ENCODE measurements around the gene CHCHD10.

CHCHD10 gene

DNA sequence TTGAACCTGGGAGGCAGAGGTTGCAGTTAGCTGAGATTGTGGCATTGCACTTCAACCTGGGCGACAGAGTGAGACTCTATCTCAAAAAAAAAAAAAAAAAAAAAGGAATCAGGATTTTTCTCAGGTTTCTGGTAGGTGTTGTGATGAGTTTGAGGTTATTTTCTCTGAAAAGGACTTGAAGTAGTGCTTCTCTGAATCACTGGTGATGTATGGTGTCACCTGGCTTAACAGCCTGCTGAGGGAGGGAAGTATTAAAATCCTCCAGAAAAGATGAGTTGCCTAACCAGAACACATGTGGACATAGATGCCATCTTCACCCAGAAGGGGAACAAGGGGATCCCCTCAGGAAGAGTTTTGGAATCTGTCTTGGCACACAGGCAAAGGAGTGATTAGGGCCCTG lies 39.1 kb upstream of the CHCHD10 start:
- Mint-ChIP-seq H3K4me1 (peaks cover 9% of the 10 kb centered on the region), H3K27me3 (ENCODE audit: low read depth) (no peaks in the 10 kb centered on the region), H3K27ac (no peak overlapping the region), H3K9me3 (no peaks in the 10 kb centered on the region), H3K4me3 (no peak overlapping the region), H3K36me3 (ENCODE audit: low read depth) (peaks cover 71% of the 10 kb centered on the region)
- TF ChIP-seq, protein P1, sequence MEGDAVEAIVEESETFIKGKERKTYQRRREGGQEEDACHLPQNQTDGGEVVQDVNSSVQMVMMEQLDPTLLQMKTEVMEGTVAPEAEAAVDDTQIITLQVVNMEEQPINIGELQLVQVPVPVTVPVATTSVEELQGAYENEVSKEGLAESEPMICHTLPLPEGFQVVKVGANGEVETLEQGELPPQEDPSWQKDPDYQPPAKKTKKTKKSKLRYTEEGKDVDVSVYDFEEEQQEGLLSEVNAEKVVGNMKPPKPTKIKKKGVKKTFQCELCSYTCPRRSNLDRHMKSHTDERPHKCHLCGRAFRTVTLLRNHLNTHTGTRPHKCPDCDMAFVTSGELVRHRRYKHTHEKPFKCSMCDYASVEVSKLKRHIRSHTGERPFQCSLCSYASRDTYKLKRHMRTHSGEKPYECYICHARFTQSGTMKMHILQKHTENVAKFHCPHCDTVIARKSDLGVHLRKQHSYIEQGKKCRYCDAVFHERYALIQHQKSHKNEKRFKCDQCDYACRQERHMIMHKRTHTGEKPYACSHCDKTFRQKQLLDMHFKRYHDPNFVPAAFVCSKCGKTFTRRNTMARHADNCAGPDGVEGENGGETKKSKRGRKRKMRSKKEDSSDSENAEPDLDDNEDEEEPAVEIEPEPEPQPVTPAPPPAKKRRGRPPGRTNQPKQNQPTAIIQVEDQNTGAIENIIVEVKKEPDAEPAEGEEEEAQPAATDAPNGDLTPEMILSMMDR (IDR thresholded peaks at IDR 0.05; ENCODE audit: unreplicated experiment in 3 of 3) = no peak

DNA sequence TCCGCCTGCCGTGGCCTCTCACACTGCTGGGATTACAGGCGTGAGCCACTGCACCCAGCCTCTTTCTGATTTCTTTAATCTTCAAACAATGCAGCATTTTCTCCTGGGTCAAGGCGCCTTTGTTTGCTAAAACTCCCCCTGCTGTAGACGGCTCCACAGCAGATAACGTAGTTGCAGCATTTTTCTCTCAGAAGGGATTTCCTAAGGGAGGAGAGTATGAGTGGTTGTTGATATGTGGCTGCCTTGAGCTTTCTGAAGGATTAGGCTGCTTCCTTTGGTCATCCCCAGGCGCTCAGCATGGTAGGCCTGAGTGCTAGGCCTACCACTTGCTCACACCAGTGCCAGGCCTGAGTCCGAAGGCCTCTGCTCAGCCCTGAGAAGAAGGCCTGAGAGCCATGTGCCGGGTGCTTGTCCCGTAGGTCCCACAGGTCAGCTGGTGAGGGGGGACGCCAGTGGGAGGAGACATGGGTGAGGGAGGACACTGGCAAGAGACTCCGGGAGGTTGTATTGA lies 37.1 kb upstream of the CHCHD10 start:
- Mint-ChIP-seq H3K36me3 (ENCODE audit: low read depth) (peaks cover 74% of the 10 kb centered on the region), H3K9me3 (no peaks in the 10 kb centered on the region), H3K27me3 (ENCODE audit: low read depth) (no peaks in the 10 kb centered on the region), H3K27ac (no peak overlapping the region), H3K4me1 (peaks cover 9% of the 10 kb centered on the region), H3K4me3 (no peak overlapping the region)
- TF ChIP-seq, protein P1 (IDR thresholded peaks at IDR 0.05; ENCODE audit: unreplicated experiment in 3 of 3) = no peak

DNA sequence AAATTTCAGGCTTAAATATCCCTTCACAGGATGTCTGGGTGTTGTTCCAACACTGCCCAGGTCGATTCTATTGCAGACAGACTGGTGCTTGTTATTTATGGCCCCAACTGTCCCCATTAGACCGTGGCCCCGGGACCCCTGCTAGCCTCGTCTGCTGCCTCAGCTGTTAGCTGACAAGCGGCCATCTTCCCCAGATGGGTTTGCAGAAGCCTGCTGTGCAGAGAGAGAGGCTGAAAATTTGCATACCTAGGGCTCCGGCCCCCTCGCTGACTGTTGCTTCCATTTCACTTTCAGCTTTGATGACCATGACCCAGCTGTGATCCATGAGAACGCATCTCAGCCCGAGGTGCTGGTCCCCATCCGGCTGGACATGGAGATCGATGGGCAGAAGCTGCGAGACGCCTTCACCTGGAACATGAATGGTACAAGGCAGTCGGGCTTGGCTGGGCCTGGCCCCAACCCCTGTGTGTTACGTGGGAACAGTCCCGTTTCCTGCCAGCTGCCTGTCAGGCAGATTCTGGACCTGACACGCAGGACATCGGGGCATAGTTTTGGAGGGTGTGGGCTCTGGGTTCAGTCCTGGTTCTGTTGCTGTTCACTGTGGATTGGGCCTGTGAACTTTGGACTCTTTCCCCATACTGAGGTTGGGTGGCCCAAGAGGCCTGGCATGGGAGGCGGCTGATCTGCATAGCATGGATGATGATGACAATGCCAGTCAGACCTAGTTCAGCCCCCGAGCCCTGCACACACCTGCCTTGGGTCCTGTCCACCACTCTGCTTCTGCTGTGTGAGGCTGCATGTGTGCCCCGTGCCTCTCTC lies 35.4 kb upstream of the CHCHD10 start:
- Mint-ChIP-seq H3K27me3 (ENCODE audit: low read depth) (no peaks in the 10 kb centered on the region), H3K27ac (peak overlapping the region; percentile 49 to 73 (median 63)), H3K4me1 (peaks cover 9% of the 10 kb centered on the region), H3K36me3 (ENCODE audit: low read depth) (peaks cover 86% of the 10 kb centered on the region), H3K9me3 (no peaks in the 10 kb centered on the region), H3K4me3 (peak overlapping the region in 1 of 3 experiments; percentile 19)
- TF ChIP-seq, protein P1 (IDR thresholded peaks at IDR 0.05; ENCODE audit: unreplicated experiment in 3 of 3) = no peak

DNA sequence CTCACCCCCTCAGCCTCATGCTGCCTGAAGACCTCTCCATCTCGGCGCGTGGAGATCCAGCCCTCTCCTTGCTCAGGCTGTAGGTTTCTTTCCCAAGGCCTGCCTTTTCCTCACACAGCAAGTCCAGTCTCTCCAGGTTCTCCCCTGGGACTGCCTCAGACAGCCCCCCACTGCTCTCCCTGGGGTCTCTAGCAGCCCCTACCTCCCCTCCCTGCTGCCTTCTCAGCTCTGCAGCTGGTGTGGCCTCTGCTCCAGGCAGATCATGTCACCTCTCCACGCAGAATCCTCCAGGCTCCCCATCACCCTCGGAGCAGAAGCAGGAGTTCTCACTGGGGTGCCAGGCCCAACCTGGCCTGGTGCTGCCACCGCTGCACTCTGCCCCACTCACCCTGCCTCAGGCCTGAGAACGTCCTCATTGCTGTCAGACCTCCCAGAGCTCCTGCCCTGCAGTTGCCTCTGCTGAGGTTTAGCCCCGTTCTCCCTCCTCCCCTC lies 34.2 kb upstream of the CHCHD10 start:
- Mint-ChIP-seq H3K27me3 (ENCODE audit: low read depth) (no peaks in the 10 kb centered on the region), H3K4me1 (peaks cover 9% of the 10 kb centered on the region), H3K27ac (no peak overlapping the region), H3K36me3 (ENCODE audit: low read depth) (peaks cover 84% of the 10 kb centered on the region), H3K4me3 (no peak overlapping the region), H3K9me3 (no peaks in the 10 kb centered on the region)
- TF ChIP-seq, protein P1 (IDR thresholded peaks at IDR 0.05; ENCODE audit: unreplicated experiment in 3 of 3) = no peak

DNA sequence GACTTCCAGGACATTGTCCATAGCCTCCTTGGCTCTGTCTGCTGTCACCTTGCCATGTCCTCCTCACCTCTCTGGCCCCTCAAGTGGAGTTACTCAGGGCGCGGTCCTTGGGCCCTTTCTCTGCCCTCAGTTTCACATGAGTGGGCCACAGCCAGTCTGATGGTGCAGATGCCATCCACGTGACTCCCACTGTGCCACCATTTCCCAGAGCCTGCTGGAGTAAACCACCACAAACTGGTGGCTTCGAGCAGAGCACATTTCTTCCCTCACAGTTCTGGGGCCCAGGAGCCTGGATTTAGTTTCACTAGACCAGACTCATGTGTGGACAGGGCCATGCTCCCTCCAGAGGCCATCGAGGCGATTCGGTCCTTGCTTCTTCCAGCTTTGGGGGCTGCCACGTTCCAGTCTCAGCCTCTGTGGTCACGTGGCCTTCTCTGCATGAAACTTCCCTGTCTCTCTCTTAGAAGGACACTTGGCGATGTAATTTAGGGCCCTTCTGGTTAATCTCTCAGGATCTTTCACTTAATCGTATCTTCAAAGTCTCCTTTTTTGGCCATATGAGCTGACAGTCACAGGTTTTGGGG lies 33.6 kb upstream of the CHCHD10 start:
- Mint-ChIP-seq H3K9me3 (no peaks in the 10 kb centered on the region), H3K4me1 (peaks cover 13% of the 10 kb centered on the region), H3K36me3 (ENCODE audit: low read depth) (peaks cover 86% of the 10 kb centered on the region), H3K4me3 (no peak overlapping the region), H3K27me3 (ENCODE audit: low read depth) (no peaks in the 10 kb centered on the region), H3K27ac (no peak overlapping the region)
- TF ChIP-seq, protein P1 (IDR thresholded peaks at IDR 0.05; ENCODE audit: unreplicated experiment in 3 of 3) = no peak
